CD4-positive, alpha-beta T cell treated with Interleukin-4 for 4 hours (primary cell): ENCODE data around the gene PIAS4.

ENCODE experiments used
- DNase-seq: peaks from one replicate; pipeline ENCODE4 v3.0.0-alpha.2; 2020

The PIAS4 gene

DNA sequence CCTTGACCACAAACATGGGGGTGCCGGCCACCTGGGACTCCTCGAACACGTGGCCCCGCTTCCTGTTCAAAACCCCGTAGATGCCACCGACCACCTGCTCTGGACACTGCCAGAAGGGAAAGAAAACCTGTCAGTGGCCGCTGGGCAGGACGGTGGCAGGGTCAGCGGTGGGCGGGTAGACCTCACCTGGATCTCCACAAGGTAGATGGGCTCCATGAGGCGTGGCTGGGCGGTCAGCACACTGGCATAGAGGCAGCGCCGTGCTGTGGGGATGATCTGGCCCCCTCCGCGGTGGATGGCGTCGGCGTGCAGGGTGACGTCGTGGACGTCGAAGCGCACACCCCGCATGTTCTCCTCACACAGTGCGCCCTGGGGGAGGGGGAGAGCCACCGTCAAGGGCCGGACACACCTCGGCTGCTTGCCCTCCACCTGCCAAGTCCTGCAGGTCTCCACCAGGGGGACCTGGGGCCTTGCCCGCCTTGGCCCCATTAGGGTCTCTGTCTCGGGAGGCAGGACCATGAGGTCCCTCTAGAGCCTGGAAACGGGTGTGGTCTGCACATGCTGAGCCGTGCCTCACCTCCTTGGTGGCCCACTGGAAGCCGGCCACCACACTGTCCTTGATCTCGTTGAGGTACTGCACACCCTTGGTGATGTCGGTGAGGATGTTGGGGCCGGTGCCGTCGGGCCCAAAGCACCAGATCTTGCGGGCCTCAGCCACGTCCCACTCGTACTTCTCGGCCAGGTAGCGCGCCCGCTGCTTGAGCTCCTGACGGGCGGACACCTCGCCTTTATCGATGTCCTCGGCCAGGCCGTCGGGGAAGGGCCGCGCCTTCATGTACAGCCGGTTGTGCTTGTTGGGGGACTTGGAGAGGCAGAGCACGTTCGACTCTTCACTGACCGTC is 30.0 kb upstream of the PIAS4 start:
- no peak for DNase-seq

DNA sequence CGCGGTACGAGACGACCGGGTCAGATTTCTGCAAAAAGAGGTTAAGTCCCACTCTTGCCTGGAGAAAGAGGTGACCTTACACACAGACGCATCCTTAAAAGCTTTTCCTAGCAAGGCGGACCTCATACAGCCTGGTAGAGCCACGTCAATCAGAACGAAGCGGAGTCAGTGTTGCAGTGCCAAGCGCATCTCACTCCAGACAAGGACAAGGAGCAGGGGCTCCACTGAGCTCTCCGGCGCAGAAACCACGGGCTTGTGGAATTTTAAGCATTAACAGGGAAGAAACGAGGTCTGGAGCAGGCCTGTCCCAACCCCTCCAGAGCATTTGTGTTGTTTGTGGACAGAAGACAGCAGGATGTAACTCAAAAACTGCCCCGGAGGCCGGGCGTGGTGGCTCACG is 29.4 kb upstream of the PIAS4 start:
- DNase-seq = no peak

DNA sequence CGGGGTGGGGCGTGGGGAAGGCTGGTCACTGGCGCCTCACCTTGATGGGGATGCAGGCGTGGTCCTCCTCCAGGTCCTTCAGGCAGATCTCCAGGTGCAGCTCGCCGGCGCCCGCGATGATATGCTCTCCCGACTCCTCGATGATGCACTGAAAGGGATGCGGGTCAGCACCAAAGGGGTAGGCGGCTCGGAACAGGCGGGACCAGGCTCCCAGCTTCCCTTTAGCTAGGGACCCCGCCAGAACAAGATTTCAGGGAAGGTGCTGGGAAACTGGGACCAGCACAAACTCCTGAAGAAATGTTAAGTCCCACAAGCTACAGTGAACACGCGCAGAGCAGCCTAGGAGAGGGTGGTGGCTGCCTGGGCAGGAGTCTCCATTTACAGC is 28.3 kb upstream of the PIAS4 start:
- no peak for DNase-seq

DNA sequence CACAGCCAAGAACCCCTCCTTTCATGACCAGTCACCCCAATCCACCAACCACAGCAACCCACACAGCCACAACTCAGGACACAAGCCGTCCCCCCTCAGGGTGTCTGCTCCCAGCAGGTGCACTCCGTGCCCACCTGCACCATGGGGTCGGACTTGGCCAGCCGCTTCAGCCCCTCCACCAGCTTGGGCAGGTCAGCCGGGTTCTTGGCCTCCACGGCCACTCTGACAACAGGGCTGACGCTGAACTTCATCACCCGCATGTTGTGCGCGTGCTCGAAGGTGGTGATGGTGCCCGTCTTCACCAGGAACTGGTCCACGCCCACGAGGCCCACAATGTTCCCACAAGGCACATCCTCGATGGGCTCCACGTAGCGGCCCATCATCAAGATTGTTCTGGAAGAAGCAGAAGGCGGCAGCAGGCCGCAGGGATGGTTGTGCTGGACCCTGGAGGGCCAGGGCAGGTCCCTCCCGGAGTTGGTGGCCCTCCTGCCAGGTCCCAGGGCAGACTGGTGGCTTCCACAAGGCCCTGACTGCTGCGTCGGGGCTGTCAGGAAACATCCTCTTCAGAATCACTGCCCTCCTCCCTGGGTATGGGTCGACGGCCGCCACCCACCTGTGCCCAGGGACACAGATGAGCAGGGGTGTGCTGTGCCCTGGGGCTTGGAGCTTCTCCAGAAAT is 27.7 kb upstream of the PIAS4 start:
- DNase-seq = no peak

DNA sequence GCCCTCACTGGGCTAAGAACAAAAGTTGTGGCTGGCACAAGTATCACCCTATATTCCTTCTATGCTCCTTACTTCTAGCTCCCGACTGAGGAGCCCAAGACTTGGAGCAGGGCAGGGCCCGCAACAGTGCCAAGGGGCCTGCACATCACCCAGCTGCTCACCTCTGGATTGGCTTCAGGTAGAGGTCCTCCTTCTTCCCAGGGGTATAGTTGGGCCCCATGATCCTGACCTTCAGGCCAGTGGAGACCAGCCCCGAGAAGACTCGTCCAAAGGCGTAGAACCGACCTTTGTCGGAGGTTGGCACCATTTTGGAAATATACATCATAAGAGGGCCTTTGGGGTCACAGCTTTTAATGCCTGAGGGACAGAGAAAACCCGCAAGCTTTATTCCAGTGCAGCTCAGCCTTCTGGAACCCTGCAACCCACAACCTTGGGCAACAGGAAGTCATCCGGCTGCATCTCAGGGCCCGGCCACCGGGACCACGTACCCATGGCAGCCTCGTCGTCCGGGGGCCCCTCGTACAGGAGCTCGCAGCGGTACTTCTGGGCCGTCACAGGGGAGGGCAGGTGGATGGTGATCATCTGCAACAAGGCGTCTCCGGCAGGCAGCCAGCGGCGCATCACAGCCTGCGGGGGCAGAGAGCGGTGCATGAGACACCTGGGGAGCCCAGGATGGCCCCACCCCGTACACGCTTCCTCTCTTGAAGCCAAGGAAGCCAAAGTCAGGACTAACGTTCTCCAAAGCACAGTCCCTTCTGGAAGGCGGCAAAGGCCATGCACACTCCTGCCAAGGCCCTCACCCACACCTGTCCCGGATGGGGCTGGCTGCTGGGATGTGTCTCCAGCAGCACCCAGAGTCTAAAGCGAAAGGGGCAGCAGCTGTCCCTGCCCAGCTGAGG is 26.9 kb upstream of the PIAS4 start:
- DNase-seq = no peak

DNA sequence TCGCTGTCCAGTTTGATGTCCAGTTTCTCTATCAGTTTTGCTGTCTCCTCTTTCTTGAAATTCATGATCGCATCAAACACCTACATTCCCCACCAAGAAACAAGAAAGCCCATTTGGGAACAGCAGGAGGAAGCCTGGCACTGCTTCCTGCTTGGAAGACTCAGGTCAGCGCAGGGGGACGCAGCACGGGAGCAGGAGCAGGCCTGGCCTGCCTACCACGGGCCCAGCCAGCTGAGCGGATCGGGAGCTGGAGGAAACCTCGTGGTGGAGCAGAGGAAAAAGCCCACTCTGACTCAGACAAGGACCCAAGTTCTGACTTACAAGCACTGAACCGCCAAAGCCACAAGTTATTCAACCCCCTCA is 26.2 kb upstream of the PIAS4 start:
- DNase-seq = no peak

DNA sequence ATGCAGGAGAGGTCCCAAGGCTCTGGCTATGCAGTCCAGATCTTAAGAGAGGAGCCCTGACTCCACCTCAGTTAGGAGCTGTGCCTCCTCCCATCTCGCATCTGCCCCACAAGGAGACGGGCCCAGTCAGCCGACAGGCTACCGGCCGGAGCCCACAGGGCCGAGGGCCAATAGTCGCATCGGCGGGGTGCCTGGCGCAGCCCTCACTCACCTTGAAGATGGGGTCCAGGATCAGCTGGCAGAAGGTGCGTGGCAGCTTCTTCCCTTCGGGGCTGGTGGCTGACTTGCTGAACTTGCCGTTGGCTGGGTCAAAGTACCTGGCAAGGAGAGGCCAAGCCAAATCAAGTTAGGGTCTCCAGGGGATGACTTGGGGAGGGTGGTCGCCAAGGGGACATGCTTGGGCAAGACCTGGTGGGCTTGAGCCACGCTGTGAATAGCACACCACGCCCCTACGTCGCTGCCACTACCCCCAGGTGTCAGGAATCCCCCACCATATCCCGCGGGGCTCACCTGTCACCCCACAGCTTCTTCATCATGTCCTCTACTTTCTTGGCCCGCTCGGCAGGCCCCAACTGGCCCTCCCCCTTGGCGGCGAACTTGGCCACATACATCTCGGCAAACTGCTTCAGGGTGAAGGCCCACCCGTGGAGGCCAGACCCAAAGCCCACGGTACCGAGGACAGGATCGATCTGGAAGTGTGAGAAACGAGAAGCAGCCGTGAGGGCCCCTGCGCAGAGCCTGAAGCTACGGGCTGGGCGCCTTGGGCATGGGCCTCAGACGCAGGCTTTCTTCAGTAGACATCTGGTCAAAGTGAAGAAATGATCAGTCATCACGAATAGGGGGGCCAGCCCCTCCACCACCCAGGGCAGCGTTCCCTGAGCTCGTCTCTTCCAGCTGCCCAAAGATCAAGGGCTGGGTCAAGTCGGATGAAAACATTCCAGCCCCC is 25.5 kb upstream of the PIAS4 start:
- no peak for DNase-seq

DNA sequence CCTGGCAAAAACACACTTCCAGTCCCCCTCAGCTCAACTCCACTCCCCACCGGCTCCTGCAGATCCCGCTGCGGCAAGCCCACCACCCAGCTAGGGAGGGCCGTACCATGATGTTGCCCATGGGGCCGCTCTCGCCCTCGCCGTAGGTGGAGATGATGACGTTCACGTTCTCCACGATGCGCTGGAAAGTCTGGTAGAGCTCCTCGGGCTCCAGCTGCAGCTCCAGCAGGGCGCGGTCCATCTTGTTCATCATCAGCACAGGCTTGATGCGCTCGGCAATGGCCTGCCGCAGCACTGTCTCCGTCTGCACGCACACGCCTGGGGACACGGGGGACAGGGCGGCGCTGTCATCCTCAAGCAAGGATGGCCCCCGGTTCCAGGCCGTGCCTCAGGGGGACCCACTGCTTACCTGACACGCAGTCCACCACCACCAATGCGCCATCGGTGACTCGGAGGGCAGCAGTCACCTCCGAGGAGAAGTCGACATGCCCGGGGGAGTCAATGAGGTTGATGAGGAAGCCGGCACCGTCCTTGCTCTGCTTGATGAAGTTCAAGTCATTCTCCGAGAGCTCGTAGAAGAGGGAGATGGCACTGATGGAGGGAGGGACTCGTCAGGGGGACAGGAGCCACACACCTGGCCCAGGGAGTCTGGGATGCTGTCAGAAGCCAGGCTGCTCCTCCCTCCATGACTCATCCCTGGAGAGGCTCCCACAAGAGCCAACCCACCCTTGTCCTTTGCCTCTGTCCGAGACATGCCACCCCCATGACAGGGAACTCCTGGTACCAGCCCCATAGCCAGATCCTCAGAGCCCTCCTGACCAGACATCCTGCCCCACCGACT is 24.6 kb upstream of the PIAS4 start:
- no peak for DNase-seq

DNA sequence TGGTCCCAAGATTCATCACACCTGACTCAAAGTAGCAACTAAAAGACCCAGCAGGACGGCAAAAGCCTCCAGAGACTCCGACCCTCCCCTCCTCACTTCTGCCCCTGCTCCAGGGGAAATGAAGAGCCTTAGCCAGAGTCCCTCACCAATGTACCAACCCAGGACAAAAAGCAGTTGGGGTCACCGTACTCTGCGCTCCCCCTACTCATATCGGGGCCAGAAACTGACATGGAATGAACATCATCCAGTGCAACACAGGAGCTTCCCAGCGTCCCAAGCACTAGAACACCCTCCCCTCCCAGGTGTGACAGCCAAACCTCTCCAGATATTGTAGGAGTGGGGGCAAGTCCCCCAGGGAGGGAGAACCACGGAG is 24.0 kb upstream of the PIAS4 start:
- no peak for DNase-seq

DNA sequence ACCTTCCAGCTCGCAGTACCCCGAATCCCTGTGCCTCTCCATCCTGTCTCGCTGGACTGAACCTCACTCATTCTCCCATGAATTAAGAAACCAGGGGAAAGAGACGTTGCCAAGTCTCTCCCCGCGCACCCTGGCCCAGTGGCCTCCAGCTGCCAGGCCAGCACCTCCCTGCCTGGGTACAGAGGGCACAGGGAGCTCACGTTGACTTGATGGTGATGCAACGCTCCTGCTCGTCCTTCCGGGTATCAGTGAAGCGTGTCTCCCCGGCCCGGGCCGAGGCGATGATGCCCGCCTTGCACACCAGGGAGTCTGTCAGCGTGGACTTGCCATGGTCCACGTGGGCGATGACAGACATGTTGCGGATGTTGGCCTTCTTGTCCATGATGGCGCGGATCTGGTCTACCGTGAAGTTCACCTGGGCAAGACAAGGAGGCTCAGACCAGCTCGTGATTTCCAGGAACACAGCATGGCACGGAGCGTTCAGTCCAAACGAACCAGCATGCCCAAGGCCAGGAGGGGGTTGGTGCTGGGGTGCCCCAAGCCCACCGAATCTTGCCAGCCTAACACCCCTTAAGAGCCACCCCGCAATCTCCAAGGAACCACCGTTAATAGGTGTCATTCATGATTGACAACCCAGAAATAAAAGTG is 23.5 kb upstream of the PIAS4 start:
- DNase-seq = no peak

DNA sequence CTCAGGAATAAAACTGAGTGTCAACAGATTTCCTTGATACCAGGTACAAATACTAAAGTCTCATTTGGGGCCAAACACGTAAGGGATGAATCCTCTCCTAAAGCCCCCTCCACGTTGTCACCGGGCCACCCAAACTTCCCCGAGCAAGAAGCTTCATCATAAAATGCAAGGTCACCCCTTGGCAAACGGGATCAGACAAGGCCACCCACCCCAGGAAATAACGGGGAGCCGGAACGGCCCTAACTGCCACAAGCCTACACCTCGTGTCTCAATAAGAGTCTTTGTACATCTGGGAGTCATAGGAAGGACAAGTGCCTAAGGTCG is 23.0 kb upstream of the PIAS4 start:
- DNase-seq = no peak

DNA sequence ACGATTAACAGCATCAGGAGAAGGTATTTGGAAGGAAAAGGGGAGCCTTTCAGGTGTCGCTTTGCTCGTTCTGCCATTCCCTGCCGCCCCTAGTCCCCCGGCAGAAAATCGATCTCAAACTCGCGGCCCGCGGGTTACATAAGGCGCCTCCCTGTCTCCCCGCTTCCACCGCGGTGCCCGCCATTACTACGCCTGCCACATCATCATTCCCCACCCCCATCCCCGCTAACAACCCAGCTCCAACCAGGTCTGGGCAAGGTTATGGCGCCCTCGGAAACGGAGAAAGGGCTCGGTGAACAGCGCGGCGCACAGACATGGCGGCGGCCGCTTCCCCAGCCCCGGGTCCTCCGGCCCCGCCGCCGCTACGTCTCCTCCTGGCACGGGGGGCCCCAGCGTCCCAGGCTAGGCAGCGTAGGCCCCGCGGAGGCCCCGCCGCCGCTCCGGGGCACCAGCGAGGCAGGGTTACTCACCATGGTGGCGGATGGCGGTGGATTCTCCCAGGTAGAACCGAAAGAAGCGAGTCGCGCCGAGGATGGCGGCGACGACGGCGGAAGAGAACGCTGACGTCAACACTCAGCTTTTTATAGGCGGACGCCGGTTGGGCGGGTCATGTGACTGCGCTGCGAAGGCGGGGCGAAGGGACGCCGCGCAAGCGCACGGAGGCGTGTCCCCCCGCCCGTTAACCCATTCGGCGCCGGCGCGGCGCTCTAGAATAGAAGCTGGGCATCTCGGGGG is 22.5 kb upstream of the PIAS4 start, which contains the start of gene EEF2:
TSS of gene EEF2 (minus strand) at position 556 of the 735 bp plus-strand sequence. CDS start at position 473, 83 bp downstream.
- peak; percentile 90 for DNase-seq

DNA sequence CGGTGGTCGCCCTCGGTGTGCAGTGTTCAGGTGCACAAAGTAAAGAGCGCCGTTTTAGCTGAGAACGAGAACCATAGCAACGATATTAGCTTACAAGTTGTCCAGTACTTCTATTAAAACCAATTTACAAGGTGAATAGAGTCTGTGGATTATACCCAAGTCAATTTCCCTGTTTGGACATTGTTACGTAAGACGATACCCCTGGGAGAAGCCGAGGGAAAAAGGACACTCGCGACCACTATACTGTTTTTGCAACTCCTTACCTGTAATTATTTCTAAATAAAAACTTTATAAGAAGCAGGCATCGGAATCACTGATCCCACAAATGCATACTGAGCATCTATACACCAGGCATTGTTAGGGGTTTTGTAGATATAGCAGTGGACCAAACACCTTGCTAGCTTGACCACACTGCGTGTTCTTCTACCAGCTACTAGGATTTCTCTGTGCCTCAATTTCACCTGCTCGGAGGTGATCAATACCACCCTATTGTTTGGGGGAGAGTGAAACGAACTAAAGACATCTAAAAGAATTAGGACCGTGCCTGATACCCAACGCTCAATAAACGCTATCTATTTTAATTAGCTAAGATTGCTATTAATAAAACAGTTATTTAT is 21.8 kb upstream of the PIAS4 start:
- no peak for DNase-seq

DNA sequence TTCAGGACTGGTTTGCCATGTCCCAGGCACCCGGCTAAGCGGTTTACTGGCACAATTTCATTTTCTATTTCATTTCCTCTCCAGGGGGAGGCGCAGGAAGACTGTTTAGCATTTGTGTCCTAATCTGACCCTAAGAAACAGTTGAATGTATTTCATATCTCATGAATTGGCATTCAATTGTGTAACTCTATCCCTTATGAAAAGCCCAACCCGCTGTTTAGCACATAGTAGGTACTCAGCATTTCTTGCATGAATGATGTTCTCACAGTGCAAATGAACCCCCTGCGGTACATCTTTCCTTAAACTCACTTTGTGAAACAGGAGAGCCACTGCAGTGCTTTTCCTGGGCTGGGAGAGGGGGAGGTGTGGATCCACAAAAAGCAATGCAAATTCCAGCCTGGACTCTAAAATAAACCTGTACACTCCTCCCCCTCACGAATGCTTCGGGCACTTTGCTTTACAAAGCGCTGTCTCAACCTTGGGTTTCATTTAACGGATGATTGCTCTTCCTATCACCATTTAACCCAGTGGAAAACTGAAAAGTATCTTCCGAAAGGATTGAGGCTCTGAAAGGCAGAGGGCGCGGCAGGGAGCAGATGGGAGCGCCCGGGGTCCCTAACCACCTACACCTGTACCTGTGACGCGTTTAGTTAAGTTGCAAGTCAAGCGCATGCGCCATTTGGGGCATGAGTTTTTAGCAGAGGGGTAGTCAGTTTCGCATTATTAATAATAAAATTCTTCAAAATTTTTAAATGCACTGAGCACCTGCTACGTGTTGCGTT is 21.1 kb upstream of the PIAS4 start:
- DNase-seq = peak; percentile 83

DNA sequence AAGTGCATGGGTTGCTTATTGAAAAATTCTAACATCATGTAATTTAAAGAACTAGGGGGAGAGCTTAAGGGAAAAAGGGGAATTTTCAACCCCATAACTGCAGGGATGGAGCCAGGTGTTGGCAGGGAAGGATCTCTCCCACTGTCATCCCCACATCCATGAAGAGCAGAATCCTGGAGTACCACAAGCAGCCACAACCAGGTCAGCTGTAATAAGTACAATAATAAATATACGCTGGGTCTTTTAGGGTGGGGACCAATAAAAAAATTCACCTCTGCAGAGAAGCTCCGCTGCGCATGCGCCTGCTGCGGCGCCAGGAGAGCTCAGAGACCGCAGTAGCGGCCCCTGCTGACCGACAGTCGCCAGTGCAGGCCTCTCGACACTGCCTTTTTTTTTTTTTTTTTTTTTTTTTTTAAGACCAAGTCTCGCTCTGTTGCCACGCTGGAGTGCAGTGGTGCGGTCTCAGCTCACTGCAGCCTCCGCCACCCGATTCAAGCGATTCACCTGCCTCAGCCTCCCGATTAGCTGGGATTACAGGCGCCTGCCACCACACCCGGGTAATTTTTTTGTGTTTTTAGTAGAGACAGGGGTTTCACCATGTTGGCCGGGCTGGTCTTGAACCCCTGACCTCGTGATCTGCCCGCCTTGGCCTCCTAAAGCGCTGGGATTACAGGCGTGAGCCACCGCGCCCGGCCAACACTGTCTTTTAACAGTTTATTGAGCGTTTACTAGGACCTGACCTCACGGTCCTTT is 19.7 kb upstream of the PIAS4 start:
- peak; percentile 87 for DNase-seq

DNA sequence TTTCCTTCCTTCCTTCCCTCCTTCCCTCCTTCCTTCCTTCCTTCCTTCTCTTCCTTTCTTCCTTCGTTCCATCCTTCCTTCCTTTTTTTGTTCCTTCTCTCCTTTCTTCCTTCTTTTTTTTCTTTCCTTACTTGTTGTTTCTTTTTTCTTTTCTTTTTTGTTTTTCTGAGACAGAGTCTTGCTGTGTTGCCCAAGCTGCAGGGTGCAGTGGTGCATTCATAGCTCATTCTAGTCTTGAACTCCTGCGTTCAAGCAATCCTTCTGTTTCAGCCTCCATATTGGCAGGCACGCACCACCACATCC is 16.8 kb upstream of the PIAS4 start:
- DNase-seq = no peak

DNA sequence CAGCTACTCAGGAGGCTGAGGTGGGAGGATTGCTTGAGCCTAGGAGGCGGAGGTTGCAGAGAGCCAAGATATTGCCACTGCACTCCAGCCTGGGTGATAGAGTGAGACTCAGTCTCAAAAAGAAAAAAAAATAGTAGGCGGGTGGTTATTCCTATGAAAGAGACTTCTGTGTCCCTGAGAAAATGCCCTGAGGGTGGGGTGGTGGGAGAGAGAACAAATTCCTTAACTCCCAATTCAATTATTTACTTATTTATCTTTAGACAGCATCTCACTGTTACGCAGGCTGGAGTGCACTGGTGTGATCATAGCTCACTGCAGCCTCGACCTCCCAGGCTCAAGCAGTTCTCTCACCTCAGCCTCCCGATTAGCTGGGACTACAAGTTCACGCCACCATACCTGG is 11.9 kb upstream of the PIAS4 start:
- no peak for DNase-seq
